K562 (cell line): ENCODE data around the gene GSS. TPM values are rescaled to one million over a fixed set of nuclear protein-coding genes. Genes with fewer than 3 reads are reported as not detected.

Experiments
- DEAF1 ChIP-seq: fragments of 450-650 bp; formaldehyde crosslinking; IDR thresholded peaks from 2 replicates; pipeline ENCODE4 v1.4.0; 2020; ENCODE audit warnings: mild to moderate bottlenecking, moderate library complexity
- HMBOX1 ChIP-seq: sonication (generic); IDR thresholded peaks from 2 replicates; pipeline ENCODE4 v1.6.1; 2016
- IFI16 ChIP-seq: fragments of 250-450 bp; sonication (Bioruptor Pico); IDR thresholded peaks from 2 replicates; pipeline ENCODE4 v2.1.2; 2022; ENCODE audit warnings: mild to moderate bottlenecking, inconsistent platforms
- MYBL2 ChIP-seq, 2 experiments: fragments of 450-650 bp in 1 of 2; sonication (generic) in 1 of 2; formaldehyde crosslinking in 1 of 2; IDR thresholded peaks; 2 replicates each; pipeline versions ENCODE4 v1.6.1 to v1.8.1; 2017 to 2022; ENCODE audit warnings: borderline replicate concordance in 1 of 2, inconsistent platforms in 1 of 2, low read depth in 1 of 2, mild to moderate bottlenecking in 1 of 2, missing genetic modification reagents in 1 of 2, moderate library complexity in 1 of 2
- PHTF2 ChIP-seq: fragments of 250-450 bp; sonication (Bioruptor Pico); IDR thresholded peaks from 2 replicates; pipeline ENCODE4 v1.5.0; 2021; ENCODE audit warnings: mild to moderate bottlenecking
- REST ChIP-seq, 2 experiments: fragments of 450-650 bp; formaldehyde crosslinking in 1 of 2; IDR thresholded peaks; 2 replicates each; pipeline versions ENCODE4 v1.4.0 to v1.6.1; 2014 to 2020; ENCODE audit warnings: mild to moderate bottlenecking in 2 of 2, borderline replicate concordance in 1 of 2, low read depth in 1 of 2
- SAP30 ChIP-seq: fragments of 200-600 bp; sonication (generic); IDR thresholded peaks from 2 replicates; pipeline ENCODE4 v1.6.1; 2012; ENCODE audit warnings: borderline replicate concordance, low read depth, mild to moderate bottlenecking, moderate library complexity, low read length, control low read depth, inconsistent platforms; ENCODE audit not compliant: insufficient read depth, poor library complexity, severe bottlenecking
- SIN3B ChIP-seq: fragments of 450-650 bp; IDR thresholded peaks from 2 replicates; pipeline ENCODE4 v1.6.1; 2017; ENCODE audit warnings: low read depth, mild to moderate bottlenecking, moderate library complexity
- TAF7 ChIP-seq: fragments of 450-650 bp; IDR thresholded peaks from 2 replicates; pipeline ENCODE4 v1.6.1; 2016; ENCODE audit warnings: missing genetic modification characterization, missing compliant biosample characterization
- VEZF1 ChIP-seq: fragments of 200-800 bp; sonication (Bioruptor generic); IDR thresholded peaks from 2 replicates; pipeline ENCODE4 v1.6.1; 2017; ENCODE audit warnings: missing genetic modification characterization, missing compliant biosample characterization
- ZFX ChIP-seq: sonication (generic); formaldehyde crosslinking; IDR thresholded peaks from 2 replicates; pipeline ENCODE4 v1.8.0; 2022; ENCODE audit warnings: mild to moderate bottlenecking, missing genetic modification reagents, moderate library complexity
- polyA plus RNA-seq, 8 experiments: library from polyadenylated mRNA; depleted of rRNA in 4 of 8; stranded (reverse) in 5 of 8; unstranded in 3 of 8; fragments of >200 nt; fragmentation: Nextera tagmentation in 2 of 8; fragmentation: Illumina TruSeq in 1 of 8; extraction: Ambion mirVana in 2 of 8; extraction: Trizol in 1 of 8; gene quantifications; 2 replicates each; pipeline versions ENCODE4 v1.2.1 to v1.2.3, GENCODE V29; 2011 to 2014; ENCODE audit warnings: inconsistent platforms in 1 of 8, missing spikeins in 1 of 8
- total RNA-seq, 7 experiments: library from RNA; depleted of rRNA in 6 of 7; stranded (reverse); fragments of >200 nt in 6 of 7; fragmentation: Illumina TruSeq in 2 of 7; extraction: Trizol in 2 of 7; gene quantifications; 2 replicates each; pipeline versions ENCODE4 v1.2.1 to v1.2.3, GENCODE V29; 2011 to 2021; ENCODE audit warnings: low replicate concordance in 1 of 7

The GSS gene
- total and polyA plus RNA-seq, 9 of the 15 experiments (the other 6 are each of a cell fraction or from before 2014, with no cell fraction given), result 18.4 to 165 (median 89.4) TPM

GRCh38 chr20:34904202-34904621, 51.4 kb downstream of the GSS start (continued):
- TF ChIP-seq VEZF1 (CRISPR knock-in tag), result no peak
- no peak for TF ChIP-seq MYBL2 (IDR thresholded peaks at IDR 0.05; ENCODE audit: low read depth)
- TF ChIP-seq MYBL2 (CRISPR knock-in tag; IDR thresholded peaks at IDR 0.05; ENCODE audit: borderline replicate concordance), result no peak
- TF ChIP-seq SAP30, result no peak
- TF ChIP-seq ZFX (CRISPR knock-in tag), result no peak
- TF ChIP-seq PHTF2, result no peak
- no peak for TF ChIP-seq DEAF1
- peak; percentile 41; the same call in 1 of the 2 replicates for TF ChIP-seq HMBOX1
- no peak for TF ChIP-seq IFI16 (CRISPR knock-in tag)
- TF ChIP-seq REST (IDR thresholded peaks at IDR 0.05; ENCODE audit: borderline replicate concordance), result no peak
- TF ChIP-seq REST (CRISPR knock-in tag; IDR thresholded peaks at IDR 0.05; ENCODE audit: low read depth), result no peak
- TF ChIP-seq TAF7, result no peak
- TF ChIP-seq SIN3B, result no peak
